Measurements from ENCODE around the gene FAM237A.

GRCh38 chr2:206698811-206699210 lies 56.5 kb downstream of the FAM237A start:
- no peak for TF ChIP-seq CTCF (IDR thresholded peaks at IDR 0.05)
- no peak for TF ChIP-seq POLR2AphosphoS5 (IDR thresholded peaks at IDR 0.05)
- no peak for TF ChIP-seq POLR2A (IDR thresholded peaks at IDR 0.05)
- TF ChIP-seq EP300 (IDR thresholded peaks at IDR 0.05; ENCODE audit: low read depth) = no peak

Measured in transverse colon (tissue), 4 donors.